CD4-positive, alpha-beta T cell treated with Interferon gamma for 1 hour (primary cell): ENCODE results near the gene FES.
"Not testable (repeated sequence)": the region's sequence is repeated elsewhere in the genome, so short reads cannot be mapped to it uniquely, and the experiment has no call there.

Source experiments
- DNase-seq: peaks from one replicate; pipeline ENCODE4 v3.0.0-alpha.2; 2020

FES gene

GRCh38 chr15:90911906-90912769 lies 27.8 kb downstream of the FES start:
- no peak for DNase-seq

DNA sequence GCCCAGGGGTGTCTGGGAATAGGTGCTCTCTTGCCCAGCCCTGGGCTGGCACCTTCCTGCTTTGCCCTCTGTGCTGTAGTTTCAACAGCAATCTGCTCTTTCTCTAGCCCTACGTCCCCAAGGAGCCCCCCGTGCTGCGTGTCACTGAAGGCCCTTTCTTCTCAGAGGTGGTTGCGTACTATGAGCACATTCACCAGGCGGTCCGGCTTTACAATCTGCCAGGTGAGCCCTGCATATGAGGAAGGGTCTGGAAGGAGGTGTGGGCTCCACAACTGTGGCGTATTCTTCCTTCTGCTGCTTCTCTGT lies 28.4 kb downstream of the FES start:
- DNase-seq = no peak

DNA sequence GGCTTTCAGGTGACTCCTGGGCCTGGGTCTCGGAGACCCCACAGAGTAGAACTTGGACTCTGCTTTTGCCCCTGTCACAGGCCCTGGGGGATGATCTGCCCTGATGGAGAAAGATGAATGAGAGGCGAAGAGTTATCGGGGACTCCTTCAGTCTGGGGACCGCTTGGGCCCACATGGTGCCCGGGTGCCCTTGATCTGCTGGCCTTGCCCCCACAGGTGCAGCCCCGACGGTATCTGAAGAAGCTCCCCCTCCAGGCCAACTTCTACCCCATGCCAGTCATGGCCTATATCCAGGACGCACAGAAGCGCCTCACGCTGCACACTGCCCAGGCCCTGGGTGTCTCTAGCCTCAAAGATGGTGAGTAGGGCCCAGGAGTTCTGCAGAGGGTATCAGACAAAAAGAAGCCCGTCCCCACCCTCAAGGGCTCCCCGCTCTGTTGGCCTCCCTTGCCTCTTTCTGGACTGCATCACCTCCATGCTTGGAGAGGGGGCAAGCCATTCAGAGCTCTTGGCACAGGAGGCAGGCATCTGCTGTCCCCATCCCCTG lies 29.2 kb downstream of the FES start:
- no peak for DNase-seq

GRCh38 chr15:90914305-90915080 lies 30.2 kb downstream of the FES start:
- DNase-seq = no peak

GRCh38 chr15:90915216-90915807 lies 31.0 kb downstream of the FES start:
- DNase-seq = no peak

DNA sequence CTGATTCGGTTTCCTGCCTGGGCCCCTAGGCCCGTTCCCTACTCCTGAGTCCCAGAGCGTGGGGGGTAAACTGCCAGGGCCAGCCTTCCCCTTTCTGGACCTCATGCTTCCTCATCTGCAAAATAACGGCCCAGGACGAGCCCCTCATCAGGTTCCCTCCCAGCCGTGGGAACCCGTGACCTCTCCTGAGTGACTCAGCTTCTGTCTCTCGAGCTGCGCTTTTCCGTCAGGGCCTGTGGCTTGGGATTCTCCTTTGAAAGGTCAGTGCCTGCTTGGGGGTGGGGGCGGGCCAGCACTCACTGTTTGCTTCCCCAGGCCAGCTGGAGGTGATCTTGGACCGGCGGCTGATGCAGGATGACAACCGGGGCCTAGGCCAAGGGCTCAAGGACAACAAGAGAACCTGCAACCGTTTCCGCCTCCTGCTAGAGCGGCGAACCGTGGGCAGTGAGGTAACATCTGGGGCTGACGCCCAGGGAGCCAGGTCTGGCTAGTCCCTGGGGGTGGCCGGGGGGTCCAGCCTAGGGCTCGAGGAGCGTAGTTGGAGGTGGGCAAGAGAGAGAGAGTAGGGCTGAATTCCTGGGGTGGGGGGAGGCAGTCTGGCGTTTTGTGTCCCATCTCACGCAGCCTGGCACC lies 31.6 kb downstream of the FES start:
- peak; percentile 73 for DNase-seq

- no peak for DNase-seq
Measured at GRCh38 chr15:90916461-90916860, 32.2 kb downstream of the FES start.

- DNase-seq = no peak
Measured at GRCh38 chr15:90917569-90917968, 33.3 kb downstream of the FES start.

- no peak for DNase-seq
Measured at GRCh38 chr15:90918034-90918788, 33.9 kb downstream of the FES start.

DNA sequence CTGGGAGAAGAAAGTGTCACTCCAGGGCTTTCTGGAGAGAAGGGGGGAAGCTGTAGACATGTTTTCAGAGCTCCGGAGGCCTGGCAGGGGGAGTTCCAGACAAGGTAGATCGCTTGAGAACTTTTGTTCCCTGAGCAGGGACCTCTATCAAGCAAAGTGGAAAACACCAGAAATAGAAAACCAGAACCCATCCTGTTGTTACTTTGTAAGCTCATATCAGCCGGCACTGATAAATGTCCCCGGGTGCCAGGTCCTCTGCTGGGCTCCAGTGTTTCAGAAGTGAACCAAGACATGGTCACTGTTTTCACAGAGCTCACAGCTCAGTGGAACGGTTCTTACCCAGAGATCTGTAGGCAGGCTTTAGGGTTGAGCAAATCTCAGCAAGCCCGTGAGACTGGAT lies 34.5 kb downstream of the FES start:
- DNase-seq = no peak

DNA sequence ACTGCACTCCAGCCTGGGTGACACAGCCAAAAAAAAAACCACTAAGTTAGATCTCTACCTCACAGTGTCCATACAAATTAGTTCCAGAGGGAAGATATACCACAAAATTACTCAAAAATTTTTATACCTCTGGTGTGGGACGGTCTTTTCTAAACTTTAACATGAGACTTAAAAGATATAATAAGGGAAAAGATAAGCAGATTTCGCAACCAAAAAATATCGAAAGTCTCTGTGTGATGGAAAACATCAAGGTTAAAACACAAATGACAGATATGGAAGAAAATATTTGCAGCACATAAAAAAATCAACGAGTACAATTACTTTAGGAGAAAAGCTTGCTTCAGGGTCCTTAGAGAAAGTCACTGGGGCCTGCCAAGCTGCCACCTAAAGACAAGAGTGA lies 37.6 kb downstream of the FES start:
- DNase-seq = no peak

DNA sequence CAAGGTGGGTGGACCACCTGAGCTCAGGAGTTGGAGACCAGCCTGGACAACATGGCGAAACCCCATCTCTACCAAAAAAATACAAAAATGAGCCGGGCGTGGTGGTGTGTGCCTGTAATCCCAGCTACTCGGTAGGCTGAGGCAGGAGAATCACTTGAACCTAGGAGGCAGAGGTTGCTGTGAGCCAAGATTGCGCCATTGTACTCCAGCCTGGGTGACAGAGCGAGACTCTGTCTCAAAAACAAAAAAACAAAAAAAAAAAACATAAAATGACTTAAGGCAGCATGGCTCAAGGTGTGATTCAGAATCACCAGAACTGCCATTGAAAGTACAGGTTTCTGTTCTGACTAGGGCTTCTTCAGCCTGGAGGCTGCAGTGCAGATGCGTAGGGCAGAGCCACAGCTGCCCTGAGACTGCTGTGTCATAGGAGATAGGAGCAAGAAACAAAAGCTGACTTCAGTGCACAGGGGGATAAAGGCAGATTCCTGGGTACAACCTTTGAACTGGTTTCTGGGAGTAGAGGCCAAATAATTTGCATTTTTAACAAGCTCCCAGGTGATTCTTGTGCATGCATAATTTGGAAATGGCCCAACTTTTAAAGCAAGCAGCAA lies 38.5 kb downstream of the FES start:
- not testable (repeated sequence) for DNase-seq

DNA sequence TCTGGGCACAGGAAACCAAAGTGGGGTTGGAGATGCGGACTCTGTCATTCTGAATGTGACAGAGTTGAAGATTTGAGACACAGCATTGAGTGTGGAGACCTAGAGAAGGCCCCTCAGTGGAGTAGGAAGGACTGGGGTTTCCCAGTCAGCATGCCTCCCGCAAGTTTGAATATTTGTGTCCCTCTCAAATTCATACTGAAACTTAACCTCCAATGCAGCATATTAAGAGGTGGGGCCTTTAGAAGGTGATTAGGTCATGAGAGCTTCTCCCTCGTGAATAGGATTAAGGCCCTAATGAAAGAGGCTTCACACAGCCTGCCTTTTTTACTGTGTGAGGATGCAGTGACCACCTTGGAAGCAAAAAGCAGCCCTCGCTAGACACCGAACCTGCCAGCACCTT lies 40.1 kb downstream of the FES start:
- DNase-seq = no peak

- DNase-seq = not testable (repeated sequence)
Measured at GRCh38 chr15:90926766-90927165, 42.5 kb downstream of the FES start.

DNA sequence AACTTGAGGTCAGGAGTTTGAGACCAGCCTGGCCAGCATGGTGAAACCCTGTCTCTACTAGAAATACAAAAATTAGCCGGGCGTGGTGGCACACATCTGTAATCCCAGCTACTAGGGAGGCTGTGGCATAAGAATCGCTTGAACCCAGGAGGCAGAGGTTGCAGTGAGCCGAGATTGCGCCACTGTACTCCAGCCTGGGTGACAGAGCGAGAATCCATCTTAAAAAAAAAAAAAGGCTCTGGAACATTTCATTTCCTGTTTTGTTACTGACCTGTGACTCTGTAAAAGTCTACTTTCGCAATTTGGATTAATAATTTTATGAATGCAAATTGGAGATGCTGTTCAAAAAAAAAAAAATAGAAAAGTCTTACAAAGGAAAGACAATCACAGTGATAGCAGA lies 43.8 kb downstream of the FES start:
- not testable (repeated sequence) for DNase-seq

DNA sequence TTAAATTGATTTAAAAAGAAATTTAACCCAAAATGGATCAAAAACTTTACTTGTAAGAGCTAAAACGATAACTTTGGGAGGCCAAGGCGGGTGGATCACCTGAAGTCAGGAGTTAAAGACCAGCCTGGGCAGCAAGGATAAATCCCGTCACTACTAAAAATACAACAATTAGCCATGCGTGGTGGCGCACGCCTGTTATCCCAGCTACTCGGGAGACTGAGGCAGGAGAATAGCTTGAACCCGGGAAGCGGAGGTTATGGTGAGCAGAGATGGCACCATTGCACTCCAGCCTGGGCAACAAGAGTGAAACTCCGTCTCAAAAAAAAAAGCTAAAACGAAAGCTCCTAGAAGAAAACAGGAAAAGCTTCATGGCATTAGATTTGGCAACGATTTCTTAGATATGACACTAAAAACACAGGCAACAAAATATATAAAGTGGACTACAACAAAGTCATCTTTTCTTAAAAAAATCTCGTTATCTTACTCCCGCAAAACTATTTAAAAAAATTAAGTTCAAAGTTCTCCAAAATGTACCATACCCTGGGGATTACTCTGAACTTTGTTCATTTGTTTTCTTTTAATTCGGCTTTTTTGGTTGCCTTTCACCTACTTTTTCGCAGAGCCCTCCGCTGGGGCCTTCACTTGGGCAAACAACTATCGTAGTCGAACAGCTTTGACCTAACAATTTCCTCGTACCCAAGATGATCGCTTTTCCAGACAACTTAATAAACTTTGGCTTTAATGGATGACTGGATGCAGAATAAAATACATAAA lies 45.1 kb downstream of the FES start:
- DNase-seq = no peak

DNA sequence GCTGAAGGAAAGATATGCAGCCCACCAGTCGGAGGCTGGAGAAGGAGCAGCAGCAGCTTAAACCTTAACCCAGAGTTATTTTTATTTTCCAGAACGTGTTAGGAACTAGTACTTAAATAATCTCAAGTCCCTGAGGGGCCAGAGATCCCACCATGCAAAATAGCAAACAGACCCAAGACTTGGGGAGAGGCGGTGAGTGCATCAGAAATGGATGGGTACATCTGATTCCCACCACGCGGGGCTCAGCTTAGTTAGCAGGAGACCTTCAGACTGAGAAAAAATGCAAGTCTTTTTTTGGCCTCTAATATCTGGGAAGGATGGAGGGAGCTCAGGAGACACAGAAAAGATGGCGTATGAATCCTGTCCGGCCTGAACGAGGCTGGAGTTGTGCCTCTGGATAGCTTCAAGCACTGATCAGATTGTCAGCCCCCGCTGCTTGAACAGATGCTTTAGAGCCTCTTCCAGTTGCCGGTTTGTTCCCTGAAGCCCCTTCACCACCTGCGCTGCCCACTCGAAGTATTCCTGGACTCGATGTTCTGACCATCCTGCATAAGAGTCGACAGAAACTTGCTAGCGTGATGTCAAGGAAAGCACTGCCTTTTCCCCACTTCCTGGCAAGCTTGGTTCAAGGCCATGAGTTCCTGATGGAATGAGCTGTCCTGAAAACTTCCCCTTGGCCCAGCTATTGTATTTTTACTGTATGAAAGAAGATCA lies 46.7 kb downstream of the FES start:
- DNase-seq = no peak

- DNase-seq = no peak
Measured at GRCh38 chr15:90931575-90931827, 47.2 kb downstream of the FES start.

DNA sequence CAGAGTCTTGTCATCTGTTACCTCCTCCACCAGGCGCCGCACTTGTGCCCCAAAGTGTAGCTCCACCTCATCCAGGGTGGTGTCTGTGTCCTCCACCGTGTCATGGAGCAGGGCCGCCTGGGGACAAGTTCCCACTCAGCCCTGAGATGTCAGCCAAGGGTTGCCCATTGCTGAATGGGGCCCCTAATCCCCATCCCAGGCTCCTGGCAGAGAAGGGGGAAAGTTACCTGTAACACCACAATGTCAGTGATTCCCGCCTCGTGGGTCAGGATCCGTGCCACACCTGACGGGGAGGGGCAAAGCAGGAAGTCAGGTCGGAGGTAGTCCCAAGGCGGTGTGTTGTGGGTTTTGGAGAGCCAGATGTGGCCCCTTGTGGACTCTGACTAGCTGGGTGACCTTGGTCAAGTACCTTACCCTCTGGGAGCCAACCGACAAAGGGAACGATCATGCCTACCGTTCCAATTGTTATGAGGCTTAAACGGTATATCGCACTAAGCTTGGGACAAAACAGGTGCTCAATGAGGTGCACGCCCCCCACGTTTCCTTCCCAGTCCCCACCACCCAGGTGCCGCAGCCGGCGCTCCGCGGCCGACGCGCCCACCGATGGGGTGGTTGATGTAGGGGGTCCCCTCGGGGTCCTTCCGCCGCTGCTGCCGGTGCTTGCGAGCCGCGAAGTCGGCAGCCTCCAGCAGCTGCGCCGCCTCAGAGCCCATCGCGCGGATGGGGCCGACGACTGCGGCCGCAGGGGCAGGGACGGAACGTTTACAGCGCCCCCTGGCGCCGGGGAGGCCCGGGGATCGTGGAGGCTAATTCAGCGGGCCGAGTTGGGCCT lies 47.7 kb downstream of the FES start, which contains the start of gene HDDC3:
Gene HDDC3, minus strand, starts transcription at position 722 of the 832 bp plus-strand sequence. Its CDS starts 9 bp downstream, at position 713.
- peak; percentile 86 for DNase-seq

GRCh38 chr15:90932660-90932991 lies 48.3 kb downstream of the FES start:
- no peak for DNase-seq
